ENCODE measurements around the gene TTC33.
A peak's percentile ranks its signal among the peaks of the same experiment; 100 is the strongest.
"Not testable (repeated sequence)": the region's sequence is repeated elsewhere in the genome, so short reads cannot be mapped to it uniquely, and the experiment has no call there.

The TTC33 gene

DNA sequence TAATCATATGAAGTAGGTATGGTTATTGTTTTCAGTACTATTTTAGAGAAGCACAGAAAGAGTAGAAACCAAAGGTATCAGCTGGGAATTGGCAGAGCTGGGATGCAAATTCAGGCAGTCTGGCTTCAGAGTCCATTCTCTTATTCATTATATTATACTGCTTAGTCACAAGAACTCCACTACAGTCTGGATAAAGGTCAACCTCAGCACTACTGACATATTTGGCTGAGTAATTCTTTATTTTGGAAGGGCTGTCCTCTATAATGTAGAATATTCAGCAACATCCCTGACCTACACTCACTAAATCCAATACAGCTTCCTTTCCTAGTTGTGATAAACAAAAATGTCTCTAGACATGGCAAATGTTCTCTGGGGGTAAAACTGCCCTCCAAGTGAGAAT lies 38.5 kb downstream of the TTC33 start:
- Histone ChIP-seq H3K9me3 (ENCODE audit: severe bottlenecking) (no peaks in the 10 kb centered on the region), H3K36me3 (ENCODE audit: low read depth) (no peaks in the 10 kb centered on the region; the same call in none of the 2 replicates), H3K4me3 (ENCODE audit: severe bottlenecking) (no peak overlapping the region), H3K27ac (ENCODE audit: poor library complexity, severe bottlenecking) (no peak overlapping the region), H3K4me1 (ENCODE audit: insufficient read depth, poor library complexity, severe bottlenecking) (peaks cover 6% of the 10 kb centered on the region), H3K27me3 (ENCODE audit: insufficient read depth, poor library complexity, severe bottlenecking) (no peaks in the 10 kb centered on the region)
- ATAC-seq (ENCODE audit: low read depth), result 0 out of 3 replicates have a peak, but pooled peaks have one; percentile 42
- no peak for DNase-seq (ENCODE audit: low spot score)
- no peak for TF ChIP-seq CTCF (IDR thresholded peaks at IDR 0.05; ENCODE audit: poor library complexity, severe bottlenecking)

DNA sequence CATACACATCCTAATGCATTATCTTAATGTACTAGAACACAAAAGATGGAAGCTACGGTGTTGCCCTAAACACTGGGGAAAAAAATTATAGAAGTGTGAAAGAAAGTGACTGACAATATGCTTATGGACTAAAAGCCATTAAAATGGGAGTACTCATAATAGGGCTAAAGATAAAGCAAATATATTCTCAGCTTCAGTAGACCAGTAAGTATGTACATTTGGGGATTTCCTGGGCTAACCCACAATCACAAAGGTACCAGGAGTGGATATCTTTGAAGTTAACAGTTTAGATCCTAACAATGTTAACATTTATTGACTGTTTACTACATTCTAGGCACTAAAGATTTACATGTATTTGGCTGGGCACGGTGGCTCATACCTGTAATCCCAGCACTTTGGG lies 39.2 kb downstream of the TTC33 start:
- ATAC-seq (ENCODE audit: low read depth), result no peak
- TF ChIP-seq CTCF (IDR thresholded peaks at IDR 0.05; ENCODE audit: poor library complexity, severe bottlenecking), result no peak
- H3K9me3 ChIP-seq (ENCODE audit: severe bottlenecking), result no peaks in the 10 kb centered on the region
- H3K36me3 ChIP-seq (ENCODE audit: low read depth), result no peaks in the 10 kb centered on the region; the same call in none of the 2 replicates
- no peaks in the 10 kb centered on the region for H3K27me3 ChIP-seq (ENCODE audit: insufficient read depth, poor library complexity, severe bottlenecking)
- peaks cover 6% of the 10 kb centered on the region for H3K4me1 ChIP-seq (ENCODE audit: insufficient read depth, poor library complexity, severe bottlenecking)
- no peak overlapping the region for H3K27ac ChIP-seq (ENCODE audit: poor library complexity, severe bottlenecking)
- H3K4me3 ChIP-seq (ENCODE audit: severe bottlenecking), result no peak overlapping the region
- no peak for DNase-seq (ENCODE audit: low spot score)

GRCh38 chr5:40716000-40716399 lies 39.8 kb downstream of the TTC33 start:
- Histone ChIP-seq H3K27ac (ENCODE audit: poor library complexity, severe bottlenecking) (no peak overlapping the region), H3K4me1 (ENCODE audit: insufficient read depth, poor library complexity, severe bottlenecking) (peaks cover 6% of the 10 kb centered on the region), H3K4me3 (ENCODE audit: severe bottlenecking) (no peak overlapping the region), H3K36me3 (ENCODE audit: low read depth) (no peaks in the 10 kb centered on the region; the same call in none of the 2 replicates), H3K27me3 (ENCODE audit: insufficient read depth, poor library complexity, severe bottlenecking) (no peaks in the 10 kb centered on the region), H3K9me3 (ENCODE audit: severe bottlenecking) (no peaks in the 10 kb centered on the region)
- ATAC-seq (ENCODE audit: low read depth), result peak; percentile 58; the same call in 2 of the 3 replicates
- TF ChIP-seq CTCF (IDR thresholded peaks at IDR 0.05; ENCODE audit: poor library complexity, severe bottlenecking), result peak; percentile 70
- no peak for DNase-seq (ENCODE audit: low spot score)

GRCh38 chr5:40714001-40714400 lies 41.8 kb downstream of the TTC33 start:
- ATAC-seq (ENCODE audit: low read depth) (no peak), DNase-seq (ENCODE audit: low spot score) (no peak)
- Histone ChIP-seq H3K4me1 (ENCODE audit: insufficient read depth, poor library complexity, severe bottlenecking) (peaks cover 6% of the 10 kb centered on the region), H3K9me3 (ENCODE audit: severe bottlenecking) (no peaks in the 10 kb centered on the region), H3K27ac (ENCODE audit: poor library complexity, severe bottlenecking) (no peak overlapping the region), H3K36me3 (ENCODE audit: low read depth) (peaks cover 5% of the 10 kb centered on the region), H3K27me3 (ENCODE audit: insufficient read depth, poor library complexity, severe bottlenecking) (no peaks in the 10 kb centered on the region), H3K4me3 (ENCODE audit: severe bottlenecking) (no peak overlapping the region)
- TF ChIP-seq CTCF (IDR thresholded peaks at IDR 0.05; ENCODE audit: poor library complexity, severe bottlenecking), result no peak

GRCh38 chr5:40710575-40710974 lies 45.2 kb downstream of the TTC33 start:
- not testable (repeated sequence) for H3K27me3 ChIP-seq (ENCODE audit: insufficient read depth, poor library complexity, severe bottlenecking); H3K4me1 ChIP-seq (ENCODE audit: insufficient read depth, poor library complexity, severe bottlenecking); ATAC-seq (ENCODE audit: low read depth); H3K4me3 ChIP-seq (ENCODE audit: severe bottlenecking); H3K9me3 ChIP-seq (ENCODE audit: severe bottlenecking); DNase-seq (ENCODE audit: low spot score); H3K27ac ChIP-seq (ENCODE audit: poor library complexity, severe bottlenecking); H3K36me3 ChIP-seq (ENCODE audit: low read depth)

DNA sequence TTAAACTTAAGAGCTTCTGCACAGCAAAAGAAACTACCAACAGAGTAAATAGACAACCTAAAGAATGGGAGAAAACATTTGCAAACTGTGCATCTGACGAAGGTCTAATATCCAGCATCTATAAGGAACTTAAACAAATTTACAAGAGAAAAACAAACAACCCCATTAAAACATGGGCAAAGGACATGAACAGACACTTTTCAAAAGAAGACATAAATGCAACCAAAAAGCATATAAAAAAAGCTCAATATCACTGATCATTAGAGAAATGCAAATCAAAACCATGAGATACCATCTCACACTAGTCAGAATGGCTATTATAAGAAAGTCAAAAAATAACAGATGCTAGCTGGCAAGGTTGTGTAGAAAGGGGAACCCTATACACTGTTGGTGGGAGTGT lies 50.3 kb downstream of the TTC33 start:
- not testable (repeated sequence) for H3K27ac ChIP-seq (ENCODE audit: poor library complexity, severe bottlenecking); ATAC-seq (ENCODE audit: low read depth)

DNA sequence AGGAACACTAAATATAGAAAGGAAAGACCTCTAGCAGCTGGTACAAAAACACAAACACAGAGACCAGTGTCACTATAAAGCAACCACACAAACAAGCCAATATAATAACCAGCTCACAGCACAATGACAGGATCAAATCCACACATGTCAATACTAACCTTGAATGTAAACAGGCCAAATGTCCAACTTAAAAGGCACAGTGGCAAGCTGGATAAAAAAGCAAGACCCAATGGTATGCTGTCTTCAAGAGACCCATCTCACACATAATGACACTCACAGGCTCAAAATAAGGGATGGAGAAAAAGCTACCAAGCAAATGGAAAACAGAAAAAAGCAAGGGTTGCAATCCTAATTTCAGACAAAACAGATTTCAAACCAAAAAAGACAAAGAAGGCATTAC lies 53.7 kb downstream of the TTC33 start:
- H3K4me3 ChIP-seq (ENCODE audit: severe bottlenecking); H3K4me1 ChIP-seq (ENCODE audit: insufficient read depth, poor library complexity, severe bottlenecking); H3K27me3 ChIP-seq (ENCODE audit: insufficient read depth, poor library complexity, severe bottlenecking); ATAC-seq (ENCODE audit: low read depth); H3K27ac ChIP-seq (ENCODE audit: poor library complexity, severe bottlenecking); H3K36me3 ChIP-seq (ENCODE audit: low read depth); H3K9me3 ChIP-seq (ENCODE audit: severe bottlenecking); DNase-seq (ENCODE audit: low spot score): not testable (repeated sequence)

More for the DNA sequence above, 50.3 kb downstream of the TTC33 start:
- H3K27me3 ChIP-seq (ENCODE audit: insufficient read depth, poor library complexity, severe bottlenecking); H3K9me3 ChIP-seq (ENCODE audit: severe bottlenecking); H3K4me3 ChIP-seq (ENCODE audit: severe bottlenecking); H3K4me1 ChIP-seq (ENCODE audit: insufficient read depth, poor library complexity, severe bottlenecking); DNase-seq (ENCODE audit: low spot score); H3K36me3 ChIP-seq (ENCODE audit: low read depth): not testable (repeated sequence)

Measured in RWPE2 (cell line).